Measurements from ENCODE around the gene CPA5.

The CPA5 gene

GRCh38 chr7:130393841-130394411, 49.3 kb downstream of the CPA5 start:
- DNase-seq (ENCODE audit: extremely low read depth in 1 of 2, low read depth in 1 of 2), result no peak

DNA sequence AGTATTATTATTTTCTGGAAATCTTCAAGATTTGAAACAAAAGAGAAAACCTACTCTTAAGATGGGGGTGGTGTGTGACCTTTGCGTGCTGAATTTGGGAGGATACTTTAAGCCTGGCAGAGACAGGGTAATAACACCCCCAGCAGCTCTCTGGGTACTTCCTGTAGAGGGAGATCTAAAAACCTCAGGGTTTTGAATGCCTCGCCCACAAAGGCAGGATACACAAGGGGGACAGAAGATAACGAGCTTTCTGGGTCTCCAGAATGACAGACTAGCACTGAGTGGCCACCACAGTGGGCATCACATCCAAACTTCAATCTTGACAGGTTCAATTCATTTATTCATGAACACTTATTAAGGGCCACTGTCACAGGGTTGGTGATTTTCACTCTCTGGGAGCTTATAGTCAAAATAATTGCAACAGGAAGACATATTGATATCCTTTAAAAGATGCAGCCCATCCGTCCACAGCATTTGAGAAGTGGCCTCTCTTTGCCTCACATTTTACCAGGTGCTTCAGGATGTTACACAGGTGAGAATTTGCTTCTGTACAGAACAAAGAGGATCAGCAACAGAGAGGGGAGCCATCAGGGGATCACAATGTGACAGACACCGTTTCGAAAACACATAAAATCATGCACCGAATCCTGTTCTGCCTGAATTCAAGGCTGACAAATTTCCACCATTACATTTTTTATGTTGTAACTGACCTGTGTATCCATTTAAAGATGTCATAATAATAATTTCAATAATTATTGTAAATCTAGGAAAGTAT, 50.0 kb downstream of the CPA5 start:
- no peak for DNase-seq (ENCODE audit: extremely low read depth in 1 of 2, low read depth in 1 of 2)

DNA sequence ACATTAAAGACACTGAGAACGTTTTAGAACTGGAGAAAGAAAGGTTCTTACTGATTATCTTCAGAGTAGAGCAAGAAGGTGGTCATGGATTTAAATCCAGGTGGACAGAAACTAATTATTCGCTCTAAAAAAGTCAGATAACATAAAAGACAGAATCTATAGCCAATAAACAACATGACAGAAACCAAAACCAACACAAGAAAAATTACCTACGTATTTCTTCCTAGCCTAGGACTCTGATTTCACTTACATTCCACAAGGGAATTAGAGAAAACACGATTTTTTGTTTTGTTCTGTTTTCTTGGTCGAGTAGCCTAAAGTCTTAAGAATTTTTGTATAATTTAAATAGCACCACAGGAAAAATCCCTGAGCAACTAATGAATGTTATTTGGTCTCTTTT, 50.8 kb downstream of the CPA5 start:
- no peak for DNase-seq (ENCODE audit: extremely low read depth in 1 of 2, low read depth in 1 of 2)

DNA sequence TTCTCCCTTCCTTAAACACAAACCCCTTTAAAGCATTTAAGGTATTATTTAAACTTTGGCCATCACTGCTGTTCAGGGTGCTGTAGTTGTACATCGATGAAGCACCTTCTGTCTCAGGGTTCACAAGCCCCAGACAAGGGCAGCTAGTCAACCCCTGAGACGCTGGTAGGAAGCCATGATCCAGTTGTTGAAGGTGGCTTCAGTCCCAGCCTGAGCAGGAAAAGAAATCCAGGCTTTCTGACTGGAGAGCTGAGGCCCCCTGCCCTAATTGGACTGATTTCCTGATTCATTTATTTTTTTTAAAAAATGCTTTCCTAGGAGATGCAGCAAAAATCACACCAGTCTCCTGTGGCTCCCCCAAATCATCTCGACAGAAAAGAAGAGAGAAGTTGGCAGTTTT, 51.5 kb downstream of the CPA5 start:
- DNase-seq (ENCODE audit: extremely low read depth in 1 of 2, low read depth in 1 of 2), result no peak

- no peak for DNase-seq (ENCODE audit: extremely low read depth in 1 of 2, low read depth in 1 of 2)
Measured at GRCh38 chr7:130397051-130397757, 52.6 kb downstream of the CPA5 start.

DNA sequence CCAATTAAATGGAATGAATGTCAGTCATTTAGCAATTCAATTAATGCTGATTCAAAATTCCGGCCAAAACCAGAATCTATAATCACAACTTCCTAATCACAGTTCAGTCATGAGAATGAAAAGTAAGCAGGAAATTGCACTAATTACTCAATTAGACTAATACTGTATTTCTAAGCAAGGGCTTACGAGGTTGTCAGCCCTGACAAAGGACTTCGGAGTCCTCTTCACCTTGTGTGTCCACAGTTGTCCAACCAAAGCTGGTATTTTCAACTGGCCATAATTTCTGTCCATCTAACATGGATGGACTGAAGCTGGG, 53.1 kb downstream of the CPA5 start:
- no peak for DNase-seq (ENCODE audit: extremely low read depth in 1 of 2, low read depth in 1 of 2)

GRCh38 chr7:130398526-130399090, 54.0 kb downstream of the CPA5 start:
- DNase-seq (ENCODE audit: extremely low read depth in 1 of 2, low read depth in 1 of 2), result no peak

- no peak for DNase-seq (ENCODE audit: extremely low read depth in 1 of 2, low read depth in 1 of 2)
Measured at GRCh38 chr7:130400120-130400572, 55.5 kb downstream of the CPA5 start.

GRCh38 chr7:130401101-130401500, 56.5 kb downstream of the CPA5 start:
- DNase-seq (ENCODE audit: extremely low read depth in 1 of 2, low read depth in 1 of 2), result no peak

DNA sequence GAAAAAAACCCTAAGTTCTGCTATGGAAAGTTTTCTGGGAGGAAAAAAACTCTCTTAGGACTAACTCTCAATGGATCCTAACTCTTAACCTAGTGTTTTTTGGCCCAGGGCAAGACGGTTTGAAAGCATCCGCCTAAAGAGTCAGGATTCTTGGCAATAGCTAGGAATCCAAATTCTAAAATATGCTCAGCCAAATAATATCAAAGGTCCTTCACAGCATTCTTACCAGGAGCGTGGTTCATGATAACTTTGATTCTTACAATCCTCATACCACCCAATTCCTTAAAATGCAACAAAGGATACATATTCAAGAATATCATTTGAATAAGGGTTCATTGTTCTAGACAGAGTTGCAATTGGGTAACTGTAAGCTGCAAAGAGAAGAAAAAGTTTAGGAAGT, 57.0 kb downstream of the CPA5 start:
- no peak for DNase-seq (ENCODE audit: extremely low read depth in 1 of 2, low read depth in 1 of 2)

DNA sequence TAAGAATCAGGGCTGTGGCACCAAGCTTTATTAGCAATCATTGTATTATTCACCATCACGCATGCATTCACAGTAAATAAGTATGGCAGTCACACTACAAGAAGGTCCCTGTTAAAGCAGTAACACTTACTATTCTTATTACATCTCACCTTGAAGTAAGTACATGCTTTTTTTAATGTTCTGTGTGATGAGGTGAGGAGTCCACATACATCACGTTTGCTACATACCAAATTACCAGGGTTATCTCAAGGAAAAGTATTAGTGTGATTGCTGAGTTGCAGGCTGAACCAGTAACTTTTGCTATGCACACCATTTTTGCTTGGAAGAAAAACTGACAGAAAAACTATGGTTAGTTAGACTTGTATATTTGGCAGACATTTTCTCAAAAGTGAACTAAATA, 60.4 kb downstream of the CPA5 start:
- DNase-seq (ENCODE audit: extremely low read depth in 1 of 2, low read depth in 1 of 2), result no peak

GRCh38 chr7:130409067-130409711, 64.6 kb downstream of the CPA5 start:
- no peak for DNase-seq (ENCODE audit: extremely low read depth in 1 of 2, low read depth in 1 of 2)

- no peak for DNase-seq (ENCODE audit: extremely low read depth in 1 of 2, low read depth in 1 of 2)
Measured at GRCh38 chr7:130409712-130410072, 65.1 kb downstream of the CPA5 start.

DNA sequence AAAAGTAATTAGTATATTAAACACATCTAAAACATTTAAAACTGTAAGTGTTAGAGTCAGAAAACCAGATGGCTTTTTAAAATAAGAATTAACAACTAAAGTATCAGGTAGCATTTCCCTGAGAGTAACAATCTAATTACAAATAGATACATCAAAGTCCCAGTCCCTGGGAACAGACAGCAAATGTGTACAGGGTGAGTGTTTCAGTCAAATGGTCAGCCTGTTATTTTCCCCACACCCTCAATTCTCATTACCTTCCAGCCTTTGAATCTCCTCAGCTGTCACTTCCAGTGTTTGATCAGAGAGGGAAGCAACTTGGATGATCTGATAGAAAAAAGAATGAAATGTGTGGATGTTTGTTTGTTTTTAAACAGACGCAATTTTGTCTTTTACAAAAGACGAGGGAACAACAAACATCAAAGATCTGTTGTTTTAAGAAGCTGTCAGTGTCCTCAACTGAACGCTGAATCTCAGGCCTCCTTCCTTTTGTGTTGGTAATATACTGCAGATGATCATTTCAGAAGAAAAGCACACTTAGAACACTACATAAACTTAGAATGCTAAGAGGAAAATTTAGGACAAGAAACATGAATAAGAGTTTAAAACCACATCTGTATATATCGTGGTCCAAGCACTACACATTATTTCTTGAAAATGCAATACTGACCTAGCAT, 66.4 kb downstream of the CPA5 start:
- DNase-seq (ENCODE audit: extremely low read depth in 1 of 2, low read depth in 1 of 2), result no peak

GRCh38 chr7:130413201-130413600, 68.6 kb downstream of the CPA5 start:
- DNase-seq (ENCODE audit: extremely low read depth in 1 of 2, low read depth in 1 of 2), result no peak

DNA sequence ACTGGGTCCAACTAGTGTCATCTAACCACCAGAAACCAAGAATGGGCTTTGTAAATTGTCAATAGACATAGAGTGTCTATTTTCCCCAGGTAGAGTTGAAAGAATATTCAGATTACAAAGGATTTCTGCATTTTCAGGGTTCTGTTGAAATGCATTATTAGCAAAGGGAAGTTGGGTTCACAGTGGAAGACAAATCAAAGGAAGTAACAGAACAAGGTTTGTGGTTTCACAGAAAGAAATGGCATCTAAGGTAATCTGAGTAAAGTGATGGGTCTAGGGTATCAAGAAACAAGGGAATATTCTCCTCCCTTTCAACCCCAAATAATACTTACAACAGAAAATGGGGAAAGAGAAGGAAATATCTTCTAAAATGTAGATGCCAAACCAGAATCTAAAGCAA, 70.4 kb downstream of the CPA5 start:
- DNase-seq (ENCODE audit: extremely low read depth in 1 of 2, low read depth in 1 of 2), result no peak

DNA sequence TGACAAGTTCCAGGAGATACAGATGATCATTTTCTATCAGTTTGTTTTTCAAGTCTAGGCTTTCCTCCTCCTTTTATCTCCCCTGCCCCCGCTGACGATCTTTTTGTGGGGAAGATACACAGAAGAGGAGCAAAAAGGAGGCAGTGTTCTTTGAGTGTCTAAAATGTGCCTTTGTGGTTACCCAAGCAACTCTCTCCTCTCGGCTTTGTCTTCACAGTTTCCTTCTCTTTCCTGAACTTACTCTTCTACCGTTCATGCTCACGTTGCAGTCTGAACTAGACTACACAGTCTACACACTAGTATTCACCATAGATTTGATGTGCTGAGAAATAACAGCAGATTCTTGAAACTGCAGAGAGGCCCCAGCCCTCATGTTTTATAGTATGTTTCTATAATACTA, 72.6 kb downstream of the CPA5 start:
- DNase-seq (ENCODE audit: extremely low read depth in 1 of 2, low read depth in 1 of 2), result no peak

DNA sequence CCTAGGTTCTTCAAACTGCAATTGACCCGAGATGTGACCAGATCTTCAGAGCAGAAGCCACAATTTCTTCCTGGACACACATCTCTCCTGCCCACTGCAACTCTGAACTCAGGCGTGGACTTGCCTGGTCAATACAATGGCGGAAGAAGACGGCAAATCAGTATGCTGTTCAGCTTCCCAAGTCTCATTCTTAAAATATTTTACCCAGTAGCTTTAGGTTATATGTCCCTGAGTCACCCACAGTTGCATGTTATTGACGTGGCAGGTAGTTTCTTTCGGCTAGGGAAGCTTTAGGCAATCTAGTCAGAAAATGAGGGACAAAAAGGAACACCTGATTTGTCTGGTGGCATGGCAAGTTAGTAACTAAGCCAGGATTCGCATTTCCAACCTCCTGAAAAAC, 73.7 kb downstream of the CPA5 start:
- DNase-seq (ENCODE audit: extremely low read depth in 1 of 2, low read depth in 1 of 2), result no peak
